K562 (cell line): ENCODE measurements around the gene TDRD9.

Experiments
- BHLHE40 ChIP-seq: IDR thresholded peaks from 2 replicates; pipeline ENCODE4 v1.6.1; 2011; ENCODE audit warnings: low read length, improper control_type of control experiment
- E2F5 ChIP-seq: sonication (generic); formaldehyde crosslinking; IDR thresholded peaks from 2 replicates; pipeline ENCODE4 v1.8.0; 2022; ENCODE audit warnings: mild to moderate bottlenecking, missing genetic modification reagents
- EGR1 ChIP-seq: fragments of 450-650 bp; conservative IDR thresholded peaks from 2 replicates; pipeline ENCODE4 v1.6.1; 2017; ENCODE audit warnings: mild to moderate bottlenecking
- FOS ChIP-seq: IDR thresholded peaks from 3 replicates; pipeline ENCODE4 v1.6.1; 2011; ENCODE audit not compliant: insufficient read length; ENCODE audit errors: extremely low read depth
- NFYB ChIP-seq: IDR thresholded peaks from 2 replicates; pipeline ENCODE4 v1.6.1; 2011; ENCODE audit warnings: mild to moderate bottlenecking, moderate library complexity; ENCODE audit not compliant: insufficient read length; ENCODE audit errors: extremely low read depth
- POLR2AphosphoS5 ChIP-seq: IDR thresholded peaks from 2 replicates; pipeline ENCODE4 v1.6.1; 2011; ENCODE audit warnings: mild to moderate bottlenecking, low read depth, low read length, moderate library complexity; ENCODE audit not compliant: control insufficient read depth, insufficient read depth
- SP1 ChIP-seq: sonication (generic); formaldehyde crosslinking; IDR thresholded peaks from 2 replicates; pipeline ENCODE4 v1.8.1; 2022; ENCODE audit warnings: mild to moderate bottlenecking, missing genetic modification reagents
- TARDBP ChIP-seq: fragments of 450-650 bp; IDR thresholded peaks from 2 replicates; pipeline ENCODE4 v1.6.1; 2016
- TF ChIP-seq, protein P1 (sequence below), 2 experiments: fragments of 200-800 bp in 1 of 2; sonication (Bioruptor generic) in 1 of 2; sonication (generic) in 1 of 2; formaldehyde crosslinking in 1 of 2; IDR thresholded peaks in 1 of 2; conservative IDR thresholded peaks in 1 of 2; 2 replicates each; pipeline versions ENCODE4 v1.5.0 to v1.6.1; 2016 to 2020; ENCODE audit warnings: missing compliant biosample characterization in 1 of 2, missing genetic modification characterization in 1 of 2, missing genetic modification reagents in 1 of 2
- TF ChIP-seq, protein P2 (sequence below), 3 experiments: IDR thresholded peaks in 2 of 3; conservative IDR thresholded peaks in 1 of 3; 2 replicates each; pipeline ENCODE4 v1.5.1; 2011 to 2012; ENCODE audit warnings: low read length in 3 of 3, mild to moderate bottlenecking in 3 of 3, control low read depth in 2 of 3, improper control_type of control experiment in 1 of 3, inconsistent platforms in 1 of 3, low read depth in 1 of 3, mixed read lengths in 1 of 3, moderate library complexity in 1 of 3; ENCODE audit not compliant: insufficient read depth in 2 of 3

DNA sequence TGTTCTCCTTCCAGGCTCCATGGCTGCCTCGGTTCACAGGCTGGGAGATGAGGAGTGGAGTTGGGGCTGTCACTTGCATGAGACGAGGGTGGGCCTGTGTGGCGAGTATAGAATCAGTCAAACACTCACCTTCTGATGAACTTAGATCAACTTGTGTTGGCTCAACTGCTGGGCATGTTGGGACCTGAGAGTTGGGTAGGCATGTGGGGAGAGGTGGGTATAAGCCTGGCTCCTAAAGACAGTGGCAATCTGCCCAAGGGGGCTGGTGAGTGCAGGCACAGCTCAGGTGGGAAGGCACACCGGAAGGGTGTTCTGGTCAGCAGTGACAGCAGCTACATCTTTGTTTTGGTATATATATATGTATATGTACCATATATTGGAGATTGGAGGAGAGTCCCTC, 30.1 kb upstream of the TDRD9 start:
- TF ChIP-seq, protein P1, sequence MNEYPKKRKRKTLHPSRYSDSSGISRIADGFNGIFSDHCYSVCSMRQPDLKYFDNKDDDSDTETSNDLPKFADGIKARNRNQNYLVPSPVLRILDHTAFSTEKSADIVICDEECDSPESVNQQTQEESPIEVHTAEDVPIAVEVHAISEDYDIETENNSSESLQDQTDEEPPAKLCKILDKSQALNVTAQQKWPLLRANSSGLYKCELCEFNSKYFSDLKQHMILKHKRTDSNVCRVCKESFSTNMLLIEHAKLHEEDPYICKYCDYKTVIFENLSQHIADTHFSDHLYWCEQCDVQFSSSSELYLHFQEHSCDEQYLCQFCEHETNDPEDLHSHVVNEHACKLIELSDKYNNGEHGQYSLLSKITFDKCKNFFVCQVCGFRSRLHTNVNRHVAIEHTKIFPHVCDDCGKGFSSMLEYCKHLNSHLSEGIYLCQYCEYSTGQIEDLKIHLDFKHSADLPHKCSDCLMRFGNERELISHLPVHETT (CRISPR knock-in tag; conservative IDR thresholded peaks at IDR 0.05 in 1 of 2, IDR thresholded peaks at IDR 0.05 in 1 of 2), result no peak
- no peak for TF ChIP-seq SP1 (CRISPR knock-in tag)
- no peak for TF ChIP-seq EGR1
- TF ChIP-seq, protein P2, sequence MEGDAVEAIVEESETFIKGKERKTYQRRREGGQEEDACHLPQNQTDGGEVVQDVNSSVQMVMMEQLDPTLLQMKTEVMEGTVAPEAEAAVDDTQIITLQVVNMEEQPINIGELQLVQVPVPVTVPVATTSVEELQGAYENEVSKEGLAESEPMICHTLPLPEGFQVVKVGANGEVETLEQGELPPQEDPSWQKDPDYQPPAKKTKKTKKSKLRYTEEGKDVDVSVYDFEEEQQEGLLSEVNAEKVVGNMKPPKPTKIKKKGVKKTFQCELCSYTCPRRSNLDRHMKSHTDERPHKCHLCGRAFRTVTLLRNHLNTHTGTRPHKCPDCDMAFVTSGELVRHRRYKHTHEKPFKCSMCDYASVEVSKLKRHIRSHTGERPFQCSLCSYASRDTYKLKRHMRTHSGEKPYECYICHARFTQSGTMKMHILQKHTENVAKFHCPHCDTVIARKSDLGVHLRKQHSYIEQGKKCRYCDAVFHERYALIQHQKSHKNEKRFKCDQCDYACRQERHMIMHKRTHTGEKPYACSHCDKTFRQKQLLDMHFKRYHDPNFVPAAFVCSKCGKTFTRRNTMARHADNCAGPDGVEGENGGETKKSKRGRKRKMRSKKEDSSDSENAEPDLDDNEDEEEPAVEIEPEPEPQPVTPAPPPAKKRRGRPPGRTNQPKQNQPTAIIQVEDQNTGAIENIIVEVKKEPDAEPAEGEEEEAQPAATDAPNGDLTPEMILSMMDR (IDR thresholded peaks at IDR 0.05 in 2 of 3, conservative IDR thresholded peaks at IDR 0.05 in 1 of 3; ENCODE audit: insufficient read depth in 2 of 3, low read depth in 1 of 3, low read length in 3 of 3), result no peak
- TF ChIP-seq BHLHE40, result no peak
- no peak for TF ChIP-seq POLR2AphosphoS5
- TF ChIP-seq FOS, result no peak
- no peak for TF ChIP-seq NFYB
- TF ChIP-seq TARDBP, result no peak
- no peak for TF ChIP-seq E2F5 (CRISPR knock-in tag)
